ENCODE data around the gene MRPL2. TPM values are rescaled to one million over a fixed set of nuclear protein-coding genes. Genes with fewer than 3 reads are reported as not detected.
A peak's percentile ranks its signal among the peaks of the same experiment; 100 is the strongest.

Gene MRPL2
- total and polyA plus RNA-seq, 2 donors from 2014 or later, result 56.6 to 127 TPM

DNA sequence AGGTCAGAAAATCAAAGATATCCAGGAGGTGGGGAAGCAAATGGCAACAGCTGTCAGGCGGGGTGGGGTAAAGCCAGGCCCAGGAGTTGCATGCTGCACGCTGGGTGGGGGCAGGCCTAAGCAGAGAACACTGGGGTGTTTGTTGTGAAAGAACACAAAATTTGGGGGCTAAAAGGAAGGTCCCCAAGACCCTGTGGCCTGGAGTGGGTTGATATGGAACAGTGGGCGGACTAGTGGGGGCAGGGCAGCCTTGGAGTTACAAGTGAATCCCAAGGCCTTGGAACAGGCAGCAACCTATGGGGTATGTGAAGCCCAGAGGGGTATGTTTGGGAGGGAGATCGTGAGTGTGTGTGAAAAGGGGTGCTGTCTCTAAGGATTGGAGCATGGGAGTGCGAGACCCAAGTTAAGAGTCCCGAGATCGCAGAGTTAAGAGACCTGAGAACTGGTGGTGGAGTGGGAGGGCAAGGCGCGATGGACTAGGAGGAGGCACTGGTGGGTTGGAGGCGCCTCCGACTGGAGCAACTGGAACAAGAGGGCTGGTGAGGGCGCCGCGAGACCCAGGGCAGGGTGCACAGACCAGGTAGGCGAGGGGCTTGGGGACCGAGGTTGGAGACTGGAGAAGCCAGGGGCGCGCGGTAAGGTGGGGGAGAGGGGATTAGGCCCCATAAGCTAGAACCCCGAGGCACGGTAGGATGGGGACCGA lies 6.2 kb downstream of the MRPL2 start:
- Histone ChIP-seq H3K4me3 (ENCODE audit: low read length in 3 of 3) (peak overlapping the region; percentile 64 to 74 (median 72)), H3K27ac (ENCODE audit: low read depth in 2 of 2, low read length in 2 of 2) (peak overlapping the region; percentile 84 to 88), H3K36me3 (ENCODE audit: control insufficient read depth in 2 of 3, insufficient read depth in 3 of 3, low read length in 3 of 3) (peaks cover 10 to 19% (median 19%) of the 10 kb centered on the region in 3 donors), H3K27me3 (ENCODE audit: control insufficient read depth, insufficient read depth, low read length) (no peaks in the 10 kb centered on the region), H3K9ac (ENCODE audit: low read length in 3 of 3) (peak overlapping the region; percentile 45 to 86 (median 83)), H3K9me3 (ENCODE audit: control insufficient read depth in 2 of 3, insufficient read depth in 1 of 3, low read length in 3 of 3) (no peaks in the 10 kb centered on the region), H3K4me1 (ENCODE audit: control insufficient read depth in 2 of 3, insufficient read depth in 2 of 3, low read depth in 1 of 3, low read length in 3 of 3) (peaks cover 0 to 19% (median 3%) of the 10 kb centered on the region in 3 donors)
- no peak for TF ChIP-seq CTCF (IDR thresholded peaks at IDR 0.05; ENCODE audit: borderline replicate concordance, extremely low read depth, insufficient read depth)
- DNase-seq (peak; percentile 30 to 86 (median 55)), FAIRE-seq (no peak)
- intact Hi-C loops (cut with DNase I), result no loop called here

DNA sequence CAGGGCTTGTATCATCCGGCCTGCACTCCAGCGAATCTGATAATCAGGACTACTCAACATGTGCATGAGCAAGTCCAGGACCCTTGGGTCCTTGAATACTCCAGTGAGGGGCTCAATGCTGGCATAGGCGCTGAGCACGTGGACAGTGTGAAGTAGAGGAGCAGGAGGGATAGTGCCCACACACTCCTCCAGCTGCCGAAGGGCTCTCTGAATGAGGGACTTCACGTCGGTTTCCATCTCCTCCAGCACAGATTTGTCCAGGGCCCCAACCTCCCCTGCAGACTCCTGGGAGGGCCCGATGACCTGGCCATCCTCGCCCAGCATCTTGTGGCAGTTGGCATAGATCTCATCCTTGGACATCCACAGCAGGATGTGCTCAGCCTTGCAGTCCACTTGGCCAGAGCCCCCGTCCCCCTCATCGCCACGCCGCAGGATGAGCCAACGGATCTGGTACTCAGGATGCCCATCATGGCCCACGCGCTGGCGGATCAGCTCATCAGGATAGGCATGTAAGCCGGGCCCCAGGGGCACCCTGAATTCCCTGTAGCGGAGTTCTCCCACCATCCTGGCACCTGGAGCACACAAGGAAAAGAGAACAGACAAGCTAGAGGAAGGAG lies 6.9 kb downstream of the MRPL2 start:
- no peak overlapping the region for H3K4me3 ChIP-seq (ENCODE audit: low read length in 3 of 3)
- H3K9me3 ChIP-seq (ENCODE audit: control insufficient read depth in 2 of 3, insufficient read depth in 1 of 3, low read length in 3 of 3), result no peaks in the 10 kb centered on the region
- FAIRE-seq (no peak), DNase-seq (peak in 1 of 5 donors; percentile 73)
- H3K27ac ChIP-seq (ENCODE audit: low read depth in 2 of 2, low read length in 2 of 2), result no peak overlapping the region
- intact Hi-C loops (cut with DNase I), result no loop called here
- TF ChIP-seq CTCF (IDR thresholded peaks at IDR 0.05; ENCODE audit: borderline replicate concordance, extremely low read depth, insufficient read depth), result no peak
- no peak overlapping the region for H3K9ac ChIP-seq (ENCODE audit: low read length in 3 of 3)
- no peaks in the 10 kb centered on the region for H3K27me3 ChIP-seq (ENCODE audit: control insufficient read depth, insufficient read depth, low read length)
- H3K36me3 ChIP-seq (ENCODE audit: control insufficient read depth in 2 of 3, insufficient read depth in 3 of 3, low read length in 3 of 3), result peaks cover 10 to 19% (median 14%) of the 10 kb centered on the region in 3 donors
- H3K4me1 ChIP-seq (ENCODE audit: control insufficient read depth in 2 of 3, insufficient read depth in 2 of 3, low read depth in 1 of 3, low read length in 3 of 3), result peaks cover 0 to 15% (median 3%) of the 10 kb centered on the region in 3 donors

- no peak for TF ChIP-seq CTCF (IDR thresholded peaks at IDR 0.05; ENCODE audit: borderline replicate concordance, extremely low read depth, insufficient read depth)
- FAIRE-seq, result no peak
- H3K27me3 ChIP-seq (ENCODE audit: control insufficient read depth, insufficient read depth, low read length), result no peaks in the 10 kb centered on the region
- DNase-seq, result peak in 1 of 5 donors; percentile 65
- H3K36me3 ChIP-seq (ENCODE audit: control insufficient read depth in 2 of 3, insufficient read depth in 3 of 3, low read length in 3 of 3), result peaks cover 10 to 24% (median 20%) of the 10 kb centered on the region in 3 donors
- intact Hi-C loops (cut with DNase I), result no loop called here
- H3K9ac ChIP-seq (ENCODE audit: low read length in 3 of 3), result no peak overlapping the region
- H3K4me3 ChIP-seq (ENCODE audit: low read length in 3 of 3), result no peak overlapping the region
- no peak overlapping the region for H3K27ac ChIP-seq (ENCODE audit: low read depth in 2 of 2, low read length in 2 of 2)
- peaks cover 0 to 15% (median 3%) of the 10 kb centered on the region in 3 donors for H3K4me1 ChIP-seq (ENCODE audit: control insufficient read depth in 2 of 3, insufficient read depth in 2 of 3, low read depth in 1 of 3, low read length in 3 of 3)
- H3K9me3 ChIP-seq (ENCODE audit: control insufficient read depth in 2 of 3, insufficient read depth in 1 of 3, low read length in 3 of 3), result no peaks in the 10 kb centered on the region
Observed at GRCh38 chr6:43050981-43051380, 8.3 kb downstream of the MRPL2 start.

Measured in kidney (tissue), 14 donors.